GM19395 (cell line): Measurements from ENCODE around the gene NDUFAB1.
"Not testable (repeated sequence)": the region's sequence is repeated elsewhere in the genome, so short reads cannot be mapped to it uniquely, and the experiment has no call there.

Source experiments
- ATAC-seq: cut with Tn5 transposase; IDR thresholded peaks from one replicate; pipeline ENCODE4 v1.9.1; 2021; ENCODE audit warnings: mild to moderate bottlenecking, moderate library complexity; ENCODE audit not compliant: unreplicated experiment

NDUFAB1 gene

GRCh38 chr16:23584186-23585076 is 11.7 kb downstream of the NDUFAB1 start:
- ATAC-seq = no peak

- not testable (repeated sequence) for ATAC-seq
Measured at GRCh38 chr16:23583271-23583670, 12.8 kb downstream of the NDUFAB1 start.

DNA sequence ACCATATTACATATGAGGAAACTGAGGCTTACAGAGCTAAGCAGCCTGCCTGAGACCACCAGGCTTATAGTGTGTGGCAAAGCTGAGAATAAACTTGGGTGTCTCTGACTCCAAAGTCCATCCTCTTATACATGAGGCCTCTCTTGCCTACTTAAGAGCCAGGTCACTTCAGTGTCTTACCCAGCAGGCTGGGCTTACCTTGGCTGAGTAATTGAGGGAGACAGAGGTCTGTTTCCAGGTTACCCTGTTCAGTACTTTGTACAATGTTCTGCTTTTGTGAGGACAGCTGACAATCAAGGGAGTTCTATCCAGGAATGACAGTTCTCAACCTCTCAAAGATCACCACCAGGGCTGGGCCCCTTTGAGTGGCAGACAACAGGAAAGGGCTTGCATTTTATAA is 14.4 kb downstream of the NDUFAB1 start:
- ATAC-seq = no peak

DNA sequence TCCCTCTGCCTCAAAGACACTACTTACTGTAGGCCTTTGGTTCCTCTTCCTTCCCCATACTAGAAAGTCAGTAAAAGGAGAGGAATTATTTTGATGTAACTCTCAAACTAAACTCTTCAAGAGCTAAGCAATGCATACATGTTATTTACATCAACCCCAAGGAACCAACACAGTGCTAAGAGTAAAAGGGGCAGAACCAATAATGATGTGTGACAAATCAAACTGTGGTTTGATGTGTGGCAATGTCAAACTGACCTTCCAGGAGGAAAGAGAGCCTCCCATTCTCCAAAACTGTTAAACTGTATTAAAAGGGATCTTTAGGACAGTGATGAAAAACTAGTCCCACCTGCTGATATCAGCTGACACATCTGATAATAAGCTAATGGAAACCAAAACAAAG is 15.7 kb downstream of the NDUFAB1 start:
- no peak for ATAC-seq

- ATAC-seq = no peak
Measured at GRCh38 chr16:23579371-23579770, 16.7 kb downstream of the NDUFAB1 start.

- ATAC-seq = no peak
Measured at GRCh38 chr16:23578101-23578830, 17.9 kb downstream of the NDUFAB1 start.

- no peak for ATAC-seq
Measured at GRCh38 chr16:23577493-23577892, 18.6 kb downstream of the NDUFAB1 start.

DNA sequence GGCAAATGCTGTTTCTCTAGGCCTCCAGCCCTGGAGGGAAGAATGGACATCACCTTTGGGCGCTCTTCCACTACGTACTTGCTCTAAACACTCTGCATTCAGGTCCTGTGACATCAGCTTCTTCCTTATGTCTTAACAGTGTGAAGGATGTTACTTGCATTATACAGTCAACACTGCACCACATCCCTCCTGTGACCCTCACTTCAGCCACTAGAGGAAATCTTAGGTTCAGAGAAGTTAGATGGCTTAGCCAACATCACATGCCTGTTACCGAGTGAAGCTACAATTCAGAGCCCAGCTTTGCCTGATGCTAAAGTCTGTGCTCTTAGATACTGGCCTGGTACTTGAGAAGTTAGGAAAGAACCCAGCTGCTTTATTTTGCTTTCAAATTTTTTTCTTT is 20.3 kb downstream of the NDUFAB1 start:
- no peak for ATAC-seq

DNA sequence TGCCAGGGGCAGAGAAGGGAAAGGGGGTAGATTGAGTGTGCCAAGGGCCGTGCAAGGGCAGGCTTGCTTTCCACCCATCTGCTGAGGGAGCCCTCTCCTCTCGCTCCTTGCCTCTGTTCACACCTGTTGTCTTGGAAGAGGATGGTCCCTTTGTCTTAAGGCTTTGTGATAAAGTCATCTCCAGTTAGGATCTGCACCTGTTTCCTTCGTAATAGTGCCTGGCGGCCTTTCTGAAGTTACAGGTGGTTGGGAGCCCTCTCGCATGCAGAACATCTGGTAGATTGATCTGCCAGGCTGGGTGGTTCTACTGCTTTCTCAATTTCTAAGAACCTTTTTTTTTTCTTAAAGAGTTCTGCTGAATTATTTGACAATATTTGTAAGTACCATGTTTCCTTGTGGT is 22.3 kb downstream of the NDUFAB1 start:
- no peak for ATAC-seq

GRCh38 chr16:23572394-23572793 is 23.7 kb downstream of the NDUFAB1 start:
- ATAC-seq = no peak

DNA sequence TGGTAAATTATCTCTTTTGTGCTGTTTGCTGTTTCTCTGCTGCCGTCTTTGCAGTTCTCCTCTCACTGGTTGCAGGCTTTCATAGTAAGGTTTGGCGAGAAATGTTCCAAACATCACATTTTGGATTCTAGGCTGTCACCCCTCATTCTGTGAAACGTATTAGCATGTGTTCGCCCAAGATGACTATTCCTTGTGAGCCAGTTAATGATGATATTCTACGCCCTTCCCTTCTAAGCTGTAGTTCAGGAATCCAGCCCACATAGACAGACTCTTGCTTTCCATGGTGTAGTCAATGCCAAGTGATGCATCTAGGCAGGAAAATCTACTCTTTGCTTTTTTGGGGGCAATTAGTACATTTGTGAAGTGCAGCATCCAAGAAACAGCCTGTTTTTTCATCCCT is 24.2 kb downstream of the NDUFAB1 start:
- ATAC-seq = no peak

DNA sequence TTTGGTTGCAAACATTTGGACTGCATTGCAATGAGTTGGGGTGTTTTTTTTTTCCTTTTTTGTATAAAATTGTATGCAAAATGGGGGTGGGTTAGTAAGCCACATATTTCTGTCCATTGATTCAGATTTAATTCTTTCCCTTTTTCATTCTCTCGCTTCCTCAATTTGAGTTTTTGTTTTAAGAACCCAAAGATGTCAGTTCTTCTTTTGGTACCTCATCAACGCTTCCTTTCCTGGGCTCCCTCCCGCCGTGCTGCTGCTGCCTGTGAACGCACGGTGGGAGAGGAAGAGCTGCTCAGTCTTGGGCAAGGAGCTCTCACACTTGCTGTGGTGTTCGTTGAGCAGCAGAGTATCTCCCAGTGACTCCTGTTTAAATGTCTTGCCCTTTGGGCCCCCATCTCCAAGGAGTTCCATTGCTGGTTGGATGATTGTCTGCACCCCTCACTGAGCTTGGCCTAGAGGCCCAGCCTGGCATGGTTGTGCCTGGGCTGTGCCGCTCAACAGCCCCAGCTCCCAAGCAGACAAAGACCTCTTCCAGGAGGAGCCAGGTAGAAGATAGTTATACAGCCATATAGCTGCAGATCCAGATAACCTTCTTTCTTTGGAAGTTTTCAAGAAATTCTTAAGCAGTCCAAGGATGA is 25.0 kb downstream of the NDUFAB1 start:
- no peak for ATAC-seq

DNA sequence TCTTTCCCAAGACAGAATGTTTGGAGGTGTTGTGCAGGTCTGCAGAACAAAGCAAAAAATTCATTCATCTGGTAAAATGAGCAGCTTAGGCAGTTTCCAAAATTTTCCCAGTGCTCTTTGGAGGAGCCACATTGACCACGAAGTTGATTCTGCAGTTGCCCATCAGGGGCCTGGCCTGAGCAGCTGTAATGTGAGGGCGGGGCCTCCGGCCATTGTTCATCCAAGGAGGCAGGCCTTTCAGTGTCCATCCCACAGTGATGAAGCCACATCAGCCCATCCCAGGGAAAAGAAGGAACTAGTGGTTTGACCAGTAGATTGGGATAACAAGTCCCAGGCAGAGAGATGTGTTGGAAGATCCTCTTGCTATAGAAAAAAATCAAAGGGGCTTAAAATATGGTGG is 28.5 kb downstream of the NDUFAB1 start:
- no peak for ATAC-seq

DNA sequence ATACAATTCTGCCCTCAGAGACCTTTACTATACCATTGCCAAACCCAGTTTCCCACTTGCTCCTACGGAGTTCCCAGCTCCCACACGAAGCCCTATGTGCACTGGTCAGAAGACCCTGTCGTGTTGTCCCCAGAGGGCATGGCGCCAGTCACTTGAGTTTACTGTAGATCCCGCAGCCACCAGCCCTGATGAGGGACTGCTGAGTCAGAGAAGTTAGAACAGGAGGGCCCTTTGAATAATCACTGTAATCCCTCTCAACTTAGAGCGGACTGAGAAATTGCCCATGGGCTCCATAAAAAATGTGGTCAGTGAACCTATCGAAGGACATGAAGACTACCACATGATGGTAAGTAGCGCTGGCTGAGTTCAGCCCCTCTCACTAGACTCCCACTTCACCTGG is 29.4 kb downstream of the NDUFAB1 start:
- ATAC-seq = no peak

GRCh38 chr16:23564575-23565363 is 31.3 kb downstream of the NDUFAB1 start:
- ATAC-seq = no peak

- no peak for ATAC-seq
Measured at GRCh38 chr16:23563186-23563585, 32.9 kb downstream of the NDUFAB1 start.

DNA sequence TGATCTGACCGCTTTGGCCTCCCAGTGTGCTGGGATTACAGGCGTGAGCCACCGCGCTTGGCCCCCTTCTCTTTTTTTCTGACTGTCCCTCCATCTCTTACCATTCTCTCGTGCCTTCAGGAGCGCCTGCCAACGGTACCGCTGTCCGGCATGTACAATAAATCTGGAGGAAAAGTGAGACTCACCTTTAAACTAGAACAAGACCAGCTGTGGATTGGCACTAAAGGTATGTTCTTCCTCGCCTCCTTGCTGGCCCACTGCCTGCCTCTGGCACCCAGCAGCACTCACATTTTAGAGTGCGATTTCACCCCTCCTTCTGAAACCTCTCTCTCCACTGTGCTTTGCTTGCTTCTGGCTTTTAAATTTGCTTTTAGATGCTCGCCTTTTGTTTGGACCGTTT is 33.6 kb downstream of the NDUFAB1 start:
- ATAC-seq = no peak

DNA sequence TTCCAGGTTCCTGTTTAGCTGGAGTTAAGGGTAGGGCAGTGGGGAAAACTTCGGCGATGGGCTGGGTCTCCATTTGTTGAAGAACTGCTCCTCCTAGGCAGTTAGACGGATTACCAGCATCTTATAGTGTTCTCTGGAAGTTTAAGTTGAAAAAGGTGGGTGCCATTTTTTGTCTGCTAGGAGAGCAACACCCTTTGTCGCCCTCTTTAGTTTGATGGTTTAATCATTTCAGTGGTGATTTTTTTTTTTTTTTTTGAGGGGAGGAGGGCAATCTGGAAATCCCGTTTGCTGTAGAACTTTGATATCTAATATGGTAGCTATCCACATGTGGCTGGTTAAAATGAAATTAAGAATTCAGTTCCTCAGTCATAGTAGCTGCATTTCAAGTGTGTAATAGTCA is 34.5 kb downstream of the NDUFAB1 start:
- no peak for ATAC-seq

DNA sequence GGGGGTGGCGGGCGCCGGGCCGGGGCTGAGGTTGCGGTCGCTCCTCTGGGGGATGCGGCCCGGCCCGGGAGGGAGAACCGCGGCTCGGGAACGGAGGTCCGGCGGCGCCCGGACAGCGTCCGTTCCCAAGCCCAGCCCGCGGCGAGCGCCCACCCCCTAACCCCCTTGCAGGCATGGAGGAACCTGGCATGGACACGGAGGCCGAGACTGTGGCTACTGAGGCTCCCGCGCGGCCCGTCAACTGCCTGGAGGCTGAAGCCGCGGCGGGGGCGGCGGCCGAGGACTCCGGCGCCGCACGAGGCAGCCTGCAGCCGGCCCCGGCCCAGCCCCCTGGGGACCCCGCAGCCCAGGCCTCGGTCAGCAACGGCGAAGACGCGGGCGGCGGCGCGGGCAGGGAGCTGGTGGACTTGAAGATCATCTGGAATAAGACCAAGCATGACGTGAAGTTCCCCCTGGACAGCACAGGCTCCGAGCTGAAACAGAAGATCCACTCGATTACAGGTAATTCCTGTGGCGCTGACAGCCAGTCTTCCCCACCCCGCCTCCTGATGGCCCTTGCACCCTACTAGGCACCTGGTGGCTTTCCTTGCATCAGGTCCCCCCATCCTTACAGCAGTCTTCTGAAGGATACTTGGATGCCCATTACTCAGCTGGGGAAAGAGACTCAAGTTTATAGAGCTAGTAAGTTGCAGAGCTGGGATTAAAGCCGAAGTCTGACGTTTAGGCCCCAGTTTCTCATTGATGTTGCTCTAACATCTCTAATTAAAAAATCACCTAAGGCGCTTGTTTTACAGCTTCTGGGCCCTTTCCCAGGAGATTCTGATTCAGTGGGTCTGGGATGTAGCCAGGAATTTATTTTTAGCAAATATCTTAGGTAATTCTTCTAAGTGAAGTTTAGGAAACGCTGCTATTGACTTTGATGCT is 38.1 kb downstream of the NDUFAB1 start:
- peak; percentile 11 for ATAC-seq
